ENCODE data around the gene AQR. TPM values are rescaled to one million over a fixed set of nuclear protein-coding genes. Genes with fewer than 3 reads are reported as not detected.

The AQR gene
- total RNA-seq, 4 donors from 2014 or later, result 6.3 to 13.1 (median 10.3) TPM

DNA sequence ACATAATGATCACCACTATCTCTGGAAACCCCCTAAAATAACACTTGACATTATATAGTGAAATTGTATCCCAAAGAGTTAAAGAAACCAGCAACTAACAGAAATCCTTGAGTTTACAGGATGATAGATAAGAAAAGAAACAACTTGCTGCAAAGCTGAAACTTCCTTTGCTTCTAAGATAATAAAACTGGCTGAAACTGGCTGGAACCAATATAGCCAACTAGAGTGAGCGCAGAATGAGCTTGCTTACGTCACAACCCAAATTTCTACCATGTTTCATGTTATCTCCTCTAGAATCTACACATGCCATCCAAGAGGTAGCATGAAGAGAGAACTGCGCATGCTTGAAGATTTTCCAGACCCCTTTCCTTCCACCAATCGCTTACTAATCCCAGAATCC lies 90.4 kb downstream of the AQR start:
- no peak for ATAC-seq
- H3K4me1 ChIP-seq, result peaks cover 0 to 4% of the 10 kb centered on the region in 2 donors

DNA sequence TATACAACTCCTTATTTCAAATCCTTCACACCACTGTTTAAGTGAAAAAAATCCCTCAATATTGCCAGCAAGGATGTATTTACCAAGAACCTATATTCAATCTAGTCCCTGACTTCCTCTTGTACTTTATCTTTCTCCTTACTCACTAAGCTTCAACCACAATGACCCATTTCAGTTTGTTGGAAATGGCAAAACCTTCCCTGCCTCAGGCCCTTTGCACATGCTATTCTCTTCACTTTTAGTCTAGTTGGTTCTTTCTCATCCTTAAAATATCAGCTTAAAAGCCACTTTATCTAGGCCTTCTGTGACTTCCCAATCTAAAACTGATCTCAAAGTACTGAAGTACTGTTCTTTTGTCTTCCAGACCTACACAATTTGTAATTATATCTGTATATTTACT lies 92.9 kb downstream of the AQR start:
- no peak overlapping the region for H3K4me3 ChIP-seq
- no peaks in the 10 kb centered on the region for H3K27me3 ChIP-seq
- intact Hi-C loops (cut with DNase I; ENCODE audit: low total_unique reads), result no loop called here
- H3K36me3 ChIP-seq, result peaks cover 0 to 71% of the 10 kb centered on the region in 2 donors
- H3K4me1 ChIP-seq, result no peaks in the 10 kb centered on the region
- no peak for TF ChIP-seq POLR2A (IDR thresholded peaks at IDR 0.05)
- TF ChIP-seq, protein P1, sequence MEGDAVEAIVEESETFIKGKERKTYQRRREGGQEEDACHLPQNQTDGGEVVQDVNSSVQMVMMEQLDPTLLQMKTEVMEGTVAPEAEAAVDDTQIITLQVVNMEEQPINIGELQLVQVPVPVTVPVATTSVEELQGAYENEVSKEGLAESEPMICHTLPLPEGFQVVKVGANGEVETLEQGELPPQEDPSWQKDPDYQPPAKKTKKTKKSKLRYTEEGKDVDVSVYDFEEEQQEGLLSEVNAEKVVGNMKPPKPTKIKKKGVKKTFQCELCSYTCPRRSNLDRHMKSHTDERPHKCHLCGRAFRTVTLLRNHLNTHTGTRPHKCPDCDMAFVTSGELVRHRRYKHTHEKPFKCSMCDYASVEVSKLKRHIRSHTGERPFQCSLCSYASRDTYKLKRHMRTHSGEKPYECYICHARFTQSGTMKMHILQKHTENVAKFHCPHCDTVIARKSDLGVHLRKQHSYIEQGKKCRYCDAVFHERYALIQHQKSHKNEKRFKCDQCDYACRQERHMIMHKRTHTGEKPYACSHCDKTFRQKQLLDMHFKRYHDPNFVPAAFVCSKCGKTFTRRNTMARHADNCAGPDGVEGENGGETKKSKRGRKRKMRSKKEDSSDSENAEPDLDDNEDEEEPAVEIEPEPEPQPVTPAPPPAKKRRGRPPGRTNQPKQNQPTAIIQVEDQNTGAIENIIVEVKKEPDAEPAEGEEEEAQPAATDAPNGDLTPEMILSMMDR (IDR thresholded peaks at IDR 0.05 in 4 of 5, conservative IDR thresholded peaks at IDR 0.05 in 1 of 5), result no peak
- in situ Hi-C loops (cut with MboI; ENCODE audit: low sequenced_read_pairs in 4 of 4), result no loop called here
- ATAC-seq (no peak), DNase-seq (no peak)
- H3K27ac ChIP-seq, result no peak overlapping the region
- no peaks in the 10 kb centered on the region for H3K9me3 ChIP-seq

More for the DNA sequence above, 90.4 kb downstream of the AQR start:
- Histone ChIP-seq H3K4me3 (no peak overlapping the region), H3K27ac (no peak overlapping the region), H3K36me3 (peaks cover 0 to 70% of the 10 kb centered on the region in 2 donors), H3K9me3 (no peaks in the 10 kb centered on the region), H3K27me3 (no peaks in the 10 kb centered on the region)
- in situ Hi-C loops (cut with MboI; ENCODE audit: low sequenced_read_pairs in 4 of 4), result no loop called here
- TF ChIP-seq, protein P1 (IDR thresholded peaks at IDR 0.05 in 4 of 5, conservative IDR thresholded peaks at IDR 0.05 in 1 of 5), result no peak
- no peak for TF ChIP-seq POLR2A (IDR thresholded peaks at IDR 0.05)
- intact Hi-C loops (cut with DNase I; ENCODE audit: low total_unique reads), result no loop called here
- DNase-seq, result no peak

- ATAC-seq, result no peak
- no peak overlapping the region for H3K4me3 ChIP-seq
- H3K27me3 ChIP-seq, result no peaks in the 10 kb centered on the region
- intact Hi-C loops (cut with DNase I; ENCODE audit: low total_unique reads) (no loop called here), in situ Hi-C loops (cut with MboI; ENCODE audit: low sequenced_read_pairs in 4 of 4) (loop anchor here in 1 of 4 donors (25.0 kb wide), 1 partner anchor 93 kb away; the partner anchor contains the start of gene AQR)
- DNase-seq, result no peak
- TF ChIP-seq, protein P1 (IDR thresholded peaks at IDR 0.05 in 4 of 5, conservative IDR thresholded peaks at IDR 0.05 in 1 of 5), result no peak
- TF ChIP-seq POLR2A (IDR thresholded peaks at IDR 0.05), result no peak
- peaks cover 0 to 3% of the 10 kb centered on the region in 2 donors for H3K4me1 ChIP-seq
- peaks cover 0 to 64% of the 10 kb centered on the region in 2 donors for H3K36me3 ChIP-seq
- H3K27ac ChIP-seq, result no peak overlapping the region
- no peaks in the 10 kb centered on the region for H3K9me3 ChIP-seq
Observed at GRCh38 chr15:34869110-34869509, 100.4 kb downstream of the AQR start.

- in situ Hi-C loops (cut with MboI; ENCODE audit: low sequenced_read_pairs in 4 of 4), result loop anchor here in 1 of 4 donors (25.0 kb wide), 1 partner anchor 97 kb away; the partner anchor contains the start of gene AQR
Observed at GRCh38 chr15:34865531-34865930, 104.0 kb downstream of the AQR start.

More at GRCh38 chr15:34865531-34865930, 104.0 kb downstream of the AQR start:
- no peak overlapping the region for H3K4me3 ChIP-seq
- no peaks in the 10 kb centered on the region for H3K4me1 ChIP-seq
- H3K9me3 ChIP-seq, result no peaks in the 10 kb centered on the region
- ATAC-seq, result no peak
- H3K36me3 ChIP-seq, result peaks cover 0 to 71% of the 10 kb centered on the region in 2 donors
- TF ChIP-seq, protein P1 (IDR thresholded peaks at IDR 0.05 in 4 of 5, conservative IDR thresholded peaks at IDR 0.05 in 1 of 5), result no peak
- TF ChIP-seq POLR2A (IDR thresholded peaks at IDR 0.05), result no peak
- DNase-seq, result no peak
- no peak overlapping the region for H3K27ac ChIP-seq
- intact Hi-C loops (cut with DNase I; ENCODE audit: low total_unique reads), result no loop called here
- H3K27me3 ChIP-seq, result no peaks in the 10 kb centered on the region
